Adipocyte (in vitro differentiated cells): ENCODE data around the gene ANKK1.

Source experiments
- DNase-seq: peaks from one replicate; pipeline ENCODE4 v3.0.0-alpha.2; 2015; ENCODE audit warnings: low read depth
- H3K27me3 ChIP-seq: replicated peaks from 2 replicates; pipeline ENCODE4 v1.7.0; 2013; ENCODE audit warnings: mild to moderate bottlenecking, low read length, moderate library complexity; ENCODE audit not compliant: control insufficient read depth, insufficient read depth
- H3K36me3 ChIP-seq: 2 replicates; pipeline ENCODE4 v1.7.0; 2013; ENCODE audit warnings: low read length, mild to moderate bottlenecking, moderate library complexity; ENCODE audit not compliant: control insufficient read depth, insufficient read depth, severe bottlenecking
- H3K4me1 ChIP-seq: 2 replicates; pipeline ENCODE4 v1.7.0; 2013; ENCODE audit warnings: mild to moderate bottlenecking, low read length, moderate library complexity; ENCODE audit not compliant: control insufficient read depth, insufficient read depth
- H3K4me3 ChIP-seq: 2 replicates; pipeline ENCODE4 v1.7.0; 2013; ENCODE audit warnings: mild to moderate bottlenecking, low read length, moderate library complexity
- H3K9ac ChIP-seq: 2 replicates; pipeline ENCODE4 v1.7.0; 2013; ENCODE audit warnings: mild to moderate bottlenecking, low read length, moderate library complexity
- H3K9me3 ChIP-seq: 2 replicates; pipeline ENCODE4 v1.7.0; 2013; ENCODE audit warnings: mild to moderate bottlenecking, low read length, moderate library complexity; ENCODE audit not compliant: control insufficient read depth

The ANKK1 gene

DNA sequence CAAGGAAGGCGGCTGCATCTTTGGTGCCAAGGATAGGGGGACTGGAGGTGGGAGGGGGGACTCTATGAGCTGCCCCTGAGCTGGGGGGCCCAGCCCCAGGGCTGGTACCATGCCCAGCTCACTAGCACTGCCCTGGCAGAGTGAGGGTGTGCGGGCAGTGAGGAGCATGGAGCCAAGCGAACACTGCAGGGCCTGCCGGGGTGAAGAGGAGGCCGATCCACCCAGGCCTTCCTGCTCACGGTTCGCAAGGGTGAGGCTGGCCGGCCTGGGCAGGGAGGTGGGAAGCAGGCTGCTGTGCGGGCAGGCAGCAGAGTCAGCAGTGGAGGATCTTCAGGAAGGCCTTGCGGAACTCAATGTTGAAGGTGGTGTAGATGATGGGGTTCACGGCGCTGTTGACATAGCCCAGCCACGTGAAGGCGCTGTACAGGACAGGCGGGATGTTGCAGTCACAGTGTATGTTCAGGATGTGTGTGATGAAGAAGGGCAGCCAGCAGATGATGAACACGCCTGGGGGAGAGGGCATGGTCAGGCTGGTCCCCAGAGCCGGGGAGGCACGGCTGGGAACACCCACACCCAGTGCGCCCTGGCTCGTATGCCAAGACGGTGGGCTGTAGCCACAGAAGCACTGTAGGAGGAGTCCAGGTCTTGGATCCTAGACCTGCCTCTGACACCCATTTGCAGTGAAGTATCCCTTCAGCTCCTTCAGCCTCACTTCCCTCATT lies 23.0 kb downstream of the ANKK1 start:
- H3K4me1 ChIP-seq, result no peaks in the 10 kb centered on the region
- no peak for DNase-seq
- H3K36me3 ChIP-seq, result no peaks in the 10 kb centered on the region
- no peak overlapping the region for H3K9ac ChIP-seq
- H3K4me3 ChIP-seq, result no peak overlapping the region
- peaks cover 61% of the 10 kb centered on the region for H3K27me3 ChIP-seq
- H3K9me3 ChIP-seq, result no peaks in the 10 kb centered on the region

DNA sequence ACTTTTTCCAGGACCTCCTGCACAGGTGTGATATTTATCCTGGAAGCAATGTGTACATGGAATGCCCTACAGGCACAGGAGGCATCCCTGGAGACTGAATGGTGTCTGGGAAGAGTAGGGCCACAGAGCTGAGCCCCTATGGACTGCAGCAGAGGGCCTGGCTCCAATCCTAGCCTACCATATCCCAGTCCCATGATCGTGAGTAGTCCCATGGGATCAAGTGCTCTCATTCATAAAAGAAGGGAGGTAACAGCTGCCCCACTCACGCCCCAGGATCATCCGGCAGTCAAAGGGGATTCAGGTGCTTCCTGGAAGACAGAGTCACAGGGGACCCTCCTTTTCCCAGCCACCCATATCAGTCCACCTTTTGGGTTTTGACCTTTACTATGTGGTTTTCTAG lies 24.0 kb downstream of the ANKK1 start:
- no peak for DNase-seq
- H3K27me3 ChIP-seq, result peaks cover 65% of the 10 kb centered on the region
- no peak overlapping the region for H3K9ac ChIP-seq
- H3K4me1 ChIP-seq, result no peaks in the 10 kb centered on the region
- H3K4me3 ChIP-seq, result no peak overlapping the region
- H3K36me3 ChIP-seq, result no peaks in the 10 kb centered on the region
- H3K9me3 ChIP-seq, result no peaks in the 10 kb centered on the region

- peaks cover 56% of the 10 kb centered on the region for H3K27me3 ChIP-seq
- no peak for DNase-seq
- H3K9ac ChIP-seq, result no peak overlapping the region
- H3K4me3 ChIP-seq, result no peak overlapping the region
- H3K4me1 ChIP-seq, result no peaks in the 10 kb centered on the region
- H3K36me3 ChIP-seq, result no peaks in the 10 kb centered on the region
- H3K9me3 ChIP-seq, result no peaks in the 10 kb centered on the region
Observed at GRCh38 chr11:113412675-113413074, 25.1 kb downstream of the ANKK1 start.

GRCh38 chr11:113415343-113415742 lies 27.8 kb downstream of the ANKK1 start:
- Histone ChIP-seq H3K36me3 (no peaks in the 10 kb centered on the region), H3K4me1 (no peaks in the 10 kb centered on the region), H3K4me3 (no peak overlapping the region), H3K9me3 (no peaks in the 10 kb centered on the region), H3K27me3 (peaks cover 42% of the 10 kb centered on the region), H3K9ac (no peak overlapping the region)
- no peak for DNase-seq

GRCh38 chr11:113417428-113417827 lies 29.8 kb downstream of the ANKK1 start:
- DNase-seq, result no peak
- Histone ChIP-seq H3K9ac (no peak overlapping the region), H3K9me3 (no peaks in the 10 kb centered on the region), H3K27me3 (peaks cover 36% of the 10 kb centered on the region), H3K4me1 (no peaks in the 10 kb centered on the region), H3K4me3 (no peak overlapping the region), H3K36me3 (no peaks in the 10 kb centered on the region)

DNA sequence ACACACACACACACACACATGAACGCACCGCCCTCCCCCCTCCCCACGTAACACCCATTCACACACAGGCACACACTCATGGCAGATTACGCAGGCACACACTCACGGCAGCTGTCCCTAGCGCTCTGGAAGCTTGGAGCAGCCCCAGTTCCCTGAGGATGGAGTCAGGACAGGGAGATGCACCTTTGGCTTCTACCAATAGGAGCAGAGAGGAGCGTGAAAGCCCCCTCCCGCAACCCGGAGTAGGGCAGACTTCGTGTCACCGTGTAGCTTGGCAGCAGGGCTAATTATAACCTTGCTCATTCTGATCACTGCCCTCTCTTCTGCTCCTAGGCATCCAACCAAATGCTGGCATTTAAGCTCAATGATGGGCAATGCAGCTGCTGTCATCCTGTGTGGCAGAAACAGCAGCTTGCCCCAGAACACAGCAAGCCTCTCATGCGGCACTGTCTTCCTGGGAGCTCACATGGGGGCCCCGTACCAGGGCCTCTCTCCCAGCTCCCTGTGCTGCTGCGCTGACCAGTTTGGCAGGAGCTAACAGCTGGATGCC lies 31.9 kb downstream of the ANKK1 start:
- no peaks in the 10 kb centered on the region for H3K36me3 ChIP-seq
- H3K4me3 ChIP-seq, result no peak overlapping the region
- no peaks in the 10 kb centered on the region for H3K9me3 ChIP-seq
- peaks cover 33% of the 10 kb centered on the region for H3K27me3 ChIP-seq
- DNase-seq, result no peak
- H3K9ac ChIP-seq, result no peak overlapping the region
- no peaks in the 10 kb centered on the region for H3K4me1 ChIP-seq

- no peaks in the 10 kb centered on the region for H3K36me3 ChIP-seq
- H3K27me3 ChIP-seq, result peaks cover 28% of the 10 kb centered on the region
- no peak overlapping the region for H3K4me3 ChIP-seq
- no peak overlapping the region for H3K9ac ChIP-seq
- H3K9me3 ChIP-seq, result no peaks in the 10 kb centered on the region
- no peaks in the 10 kb centered on the region for H3K4me1 ChIP-seq
- no peak for DNase-seq
Observed at GRCh38 chr11:113420808-113421207, 33.2 kb downstream of the ANKK1 start.

DNA sequence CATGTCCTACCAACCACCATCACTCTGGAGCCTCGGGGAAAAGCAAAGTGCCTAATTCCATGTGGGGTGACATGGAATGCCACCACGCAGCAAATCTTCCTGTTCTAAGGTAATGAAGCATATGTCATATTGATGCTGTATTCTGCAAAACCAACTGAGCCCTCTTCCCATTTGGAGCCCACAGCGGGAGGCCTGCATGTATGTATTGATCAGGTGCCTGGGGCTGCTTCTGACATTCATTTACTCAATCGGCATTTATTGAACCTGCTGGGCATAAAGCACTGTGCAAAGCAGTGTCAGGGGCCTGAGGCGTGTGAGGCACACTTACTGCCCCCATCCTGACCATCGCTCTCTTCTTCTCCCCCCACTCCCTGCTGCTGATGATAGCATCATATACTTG lies 39.1 kb downstream of the ANKK1 start:
- Histone ChIP-seq H3K9me3 (no peaks in the 10 kb centered on the region), H3K9ac (no peak overlapping the region), H3K4me3 (no peak overlapping the region), H3K27me3 (peaks cover 31% of the 10 kb centered on the region), H3K4me1 (no peaks in the 10 kb centered on the region), H3K36me3 (no peaks in the 10 kb centered on the region)
- DNase-seq, result no peak

DNA sequence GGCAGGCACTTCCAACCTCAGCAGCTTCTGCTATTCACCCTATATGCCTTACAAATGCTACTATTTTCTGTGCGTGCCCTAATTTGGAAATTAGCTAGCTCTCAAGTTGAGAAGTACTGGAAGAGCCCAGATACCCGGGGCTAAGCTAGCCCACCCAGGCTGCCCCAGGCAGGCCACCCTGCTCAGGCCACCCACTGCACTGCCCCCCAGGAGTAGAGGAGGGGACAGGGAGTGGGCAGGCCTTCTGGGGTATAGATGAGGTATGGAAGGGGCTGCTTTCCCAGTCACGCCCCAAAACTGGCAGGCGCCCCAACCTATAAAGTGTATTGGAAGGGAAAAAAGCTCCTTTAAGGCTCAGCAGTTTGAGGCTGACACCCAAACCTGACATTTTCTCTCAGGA lies 44.2 kb downstream of the ANKK1 start:
- DNase-seq, result no peak
- Histone ChIP-seq H3K9me3 (no peaks in the 10 kb centered on the region), H3K27me3 (peaks cover 23% of the 10 kb centered on the region), H3K9ac (no peak overlapping the region), H3K36me3 (no peaks in the 10 kb centered on the region), H3K4me1 (peaks cover 10% of the 10 kb centered on the region), H3K4me3 (no peak overlapping the region)

DNA sequence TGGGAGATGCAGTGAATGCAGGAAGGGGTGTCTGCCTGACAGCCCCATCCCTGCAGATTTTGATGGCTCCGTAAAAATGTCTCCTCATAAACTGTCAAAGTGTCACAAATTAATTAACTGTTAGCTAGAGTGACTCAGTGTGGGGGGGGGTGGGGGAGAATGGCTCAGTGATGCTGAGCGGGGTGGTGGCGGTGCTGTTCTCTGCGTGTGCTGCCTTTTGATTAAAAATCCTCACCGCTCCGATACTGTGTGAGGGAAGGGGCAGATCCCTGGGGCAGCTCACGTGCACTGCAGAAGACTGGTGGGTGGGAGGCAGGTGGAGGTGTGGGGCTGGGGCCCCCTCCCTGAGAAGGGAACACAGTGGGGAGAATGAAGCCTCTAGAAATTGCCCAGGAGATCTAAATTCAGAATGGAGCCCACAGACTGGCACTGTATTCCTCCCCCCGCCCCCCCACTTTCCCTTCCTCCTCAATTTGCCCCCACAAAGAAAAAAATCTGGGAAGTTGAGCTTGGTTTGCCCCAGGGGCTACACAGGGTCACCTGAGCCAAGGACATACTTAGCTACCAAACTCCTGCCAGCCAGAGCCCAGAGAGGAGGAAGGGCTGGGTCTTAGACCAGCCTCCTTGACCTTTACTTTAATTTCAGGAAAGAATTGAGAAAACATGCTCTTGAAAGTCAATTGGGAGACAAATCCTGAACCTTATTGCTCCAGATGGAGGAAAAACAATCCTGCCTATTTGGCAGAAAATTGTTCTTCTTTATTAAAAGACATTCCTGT lies 47.8 kb downstream of the ANKK1 start:
- no peaks in the 10 kb centered on the region for H3K36me3 ChIP-seq
- peaks cover 37% of the 10 kb centered on the region for H3K27me3 ChIP-seq
- H3K9me3 ChIP-seq, result no peaks in the 10 kb centered on the region
- no peak overlapping the region for H3K9ac ChIP-seq
- no peak for DNase-seq
- H3K4me1 ChIP-seq, result peaks cover 10% of the 10 kb centered on the region
- H3K4me3 ChIP-seq, result no peak overlapping the region

GRCh38 chr11:113436672-113437252 lies 49.2 kb downstream of the ANKK1 start:
- Histone ChIP-seq H3K36me3 (no peaks in the 10 kb centered on the region), H3K4me1 (peaks cover 10% of the 10 kb centered on the region), H3K9me3 (peaks cover 3% of the 10 kb centered on the region), H3K27me3 (peaks cover 49% of the 10 kb centered on the region), H3K4me3 (no peak overlapping the region), H3K9ac (no peak overlapping the region)
- no peak for DNase-seq
